ENCODE results near the gene PCDHB2.
"Not testable (repeated sequence)": the region's sequence is repeated elsewhere in the genome, so short reads cannot be mapped to it uniquely, and the experiment has no call there.

PCDHB2 gene

DNA sequence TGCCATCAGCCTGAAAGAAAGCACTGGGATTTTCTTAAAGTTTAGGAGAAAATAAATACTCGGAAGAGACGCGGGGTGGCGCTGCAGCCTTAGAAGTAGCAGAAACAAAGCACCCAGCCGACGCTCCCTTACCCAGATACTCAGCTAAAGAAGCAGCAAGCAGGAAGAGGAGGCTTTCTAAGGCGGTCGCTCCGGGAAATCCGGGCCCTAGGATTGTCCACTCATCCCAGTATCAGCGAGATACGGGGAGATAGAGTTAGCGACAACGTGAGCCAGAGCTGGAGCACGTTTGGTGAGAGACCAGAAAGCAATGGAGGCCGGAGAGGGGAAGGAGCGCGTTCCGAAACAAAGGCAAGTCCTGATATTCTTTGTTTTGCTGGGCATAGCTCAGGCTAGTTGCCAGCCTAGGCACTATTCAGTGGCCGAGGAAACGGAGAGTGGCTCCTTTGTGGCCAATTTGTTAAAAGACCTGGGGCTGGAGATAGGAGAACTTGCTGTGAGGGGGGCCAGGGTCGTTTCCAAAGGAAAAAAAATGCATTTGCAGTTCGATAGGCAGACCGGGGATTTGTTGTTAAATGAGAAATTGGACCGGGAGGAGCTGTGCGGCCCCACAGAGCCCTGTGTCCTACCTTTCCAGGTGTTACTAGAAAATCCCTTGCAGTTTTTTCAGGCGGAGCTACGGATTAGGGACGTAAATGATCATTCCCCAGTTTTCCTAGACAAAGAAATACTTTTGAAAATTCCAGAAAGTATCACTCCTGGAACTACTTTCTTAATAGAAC, at the start of gene PCDHB2:
TSS of gene PCDHB2 (plus strand) at position 135 of the 782 bp plus-strand sequence. CDS start at position 311, 176 bp downstream.
- DNase-seq: peak; percentile 71

DNA sequence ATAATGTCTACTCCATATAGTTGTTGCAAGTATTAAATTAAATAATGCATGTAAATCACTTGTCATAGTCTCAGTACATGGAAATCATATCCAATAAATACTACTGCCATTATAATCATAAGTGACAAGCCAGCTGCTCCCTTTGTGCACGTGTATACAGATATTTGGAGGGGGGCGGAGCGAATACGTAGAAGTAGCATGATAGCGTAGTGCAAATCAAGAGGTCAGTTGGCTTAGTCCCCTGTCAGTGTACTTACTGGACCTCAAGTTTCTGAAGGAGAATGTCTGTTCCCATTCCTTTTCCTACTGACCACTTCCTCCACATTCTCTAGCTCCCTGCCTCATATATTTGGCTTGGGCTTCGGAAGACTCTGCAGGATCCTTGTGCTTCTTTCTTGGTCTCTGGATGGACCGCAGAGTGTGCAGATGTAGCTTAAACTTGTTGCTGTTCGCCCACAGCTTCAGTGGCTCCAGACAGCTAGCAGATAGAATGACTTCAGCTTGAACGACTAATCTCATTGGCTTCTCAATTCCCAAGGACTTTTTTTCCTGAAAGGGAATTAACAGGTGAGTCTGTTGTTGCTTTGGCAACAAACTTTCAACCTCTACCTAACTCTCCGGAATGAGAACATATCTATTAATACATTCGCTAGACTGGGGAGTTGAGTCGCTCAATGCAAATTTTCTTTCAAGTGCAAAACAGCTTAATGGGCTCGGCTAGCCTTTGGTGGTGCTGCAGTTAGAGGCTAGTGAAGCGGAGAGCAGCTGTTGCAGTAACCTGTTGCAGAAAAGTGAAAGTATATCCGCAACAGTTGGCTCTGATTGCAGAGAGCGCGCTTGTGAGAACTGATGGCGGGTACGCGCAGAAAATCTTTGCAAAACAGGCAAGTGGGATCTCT, 43.5 kb upstream of the PCDHB2 start, which contains the start of gene PCDHB1:
TSS of gene PCDHB1 (plus strand) at position 753 of the 899 bp plus-strand sequence. CDS start at position 850, 97 bp downstream.
- no peak for DNase-seq

DNA sequence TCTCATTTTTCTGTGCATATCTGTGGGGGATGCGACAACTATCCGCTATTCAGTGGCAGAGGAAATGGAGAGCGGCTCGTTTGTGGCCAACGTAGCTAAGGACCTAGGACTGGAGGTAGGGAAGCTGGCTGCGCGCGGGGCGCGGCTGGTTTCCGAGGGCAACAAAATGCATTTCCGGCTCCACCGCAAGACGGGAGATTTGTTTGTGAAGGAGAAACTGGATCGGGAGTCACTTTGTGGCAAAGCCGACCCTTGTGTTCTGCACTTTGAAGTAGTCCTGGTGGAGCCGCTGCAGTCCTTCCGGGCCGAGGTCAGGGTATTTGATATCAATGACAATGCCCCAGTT, 42.9 kb upstream of the PCDHB2 start:
- DNase-seq: no peak

DNA sequence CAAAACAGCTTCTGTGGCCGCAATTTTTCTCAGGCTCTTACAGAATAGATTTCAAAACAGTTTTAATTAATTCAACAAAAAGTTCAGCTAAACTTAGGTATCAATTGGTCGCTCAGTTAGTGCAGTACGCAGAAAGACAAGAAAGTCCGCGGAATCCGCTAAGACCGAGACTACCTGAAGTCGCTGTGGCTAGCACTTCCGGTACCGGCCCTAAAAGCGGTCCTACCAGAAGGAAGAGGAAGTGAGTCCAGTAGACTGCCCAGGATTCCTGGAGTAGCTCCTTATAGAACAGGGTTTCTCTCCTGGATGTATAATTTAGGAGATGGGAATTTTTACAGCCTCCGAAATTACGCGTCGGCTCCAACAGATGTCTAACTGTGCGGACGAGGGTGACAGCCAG, 16.6 kb upstream of the PCDHB2 start:
- no peak for DNase-seq

DNA sequence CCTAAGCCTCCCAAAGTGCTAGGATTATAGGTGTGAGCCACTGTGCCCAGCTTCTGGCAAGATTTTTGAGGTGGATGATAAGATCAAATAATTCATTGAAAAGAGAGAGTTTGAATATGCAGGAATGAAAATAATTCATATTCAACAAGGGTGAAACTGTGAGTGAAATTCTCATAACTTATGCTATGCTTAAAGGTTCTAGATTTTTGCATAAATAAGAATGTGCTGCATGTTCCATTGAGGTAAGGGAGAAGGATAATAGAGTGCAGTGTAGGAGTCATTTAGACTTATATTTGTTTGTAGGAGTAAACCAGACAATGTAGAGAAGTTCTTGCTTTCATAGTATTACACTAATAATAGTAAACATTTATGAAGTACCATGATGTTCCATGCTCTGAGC, 12.2 kb upstream of the PCDHB2 start:
- DNase-seq: no peak

DNA sequence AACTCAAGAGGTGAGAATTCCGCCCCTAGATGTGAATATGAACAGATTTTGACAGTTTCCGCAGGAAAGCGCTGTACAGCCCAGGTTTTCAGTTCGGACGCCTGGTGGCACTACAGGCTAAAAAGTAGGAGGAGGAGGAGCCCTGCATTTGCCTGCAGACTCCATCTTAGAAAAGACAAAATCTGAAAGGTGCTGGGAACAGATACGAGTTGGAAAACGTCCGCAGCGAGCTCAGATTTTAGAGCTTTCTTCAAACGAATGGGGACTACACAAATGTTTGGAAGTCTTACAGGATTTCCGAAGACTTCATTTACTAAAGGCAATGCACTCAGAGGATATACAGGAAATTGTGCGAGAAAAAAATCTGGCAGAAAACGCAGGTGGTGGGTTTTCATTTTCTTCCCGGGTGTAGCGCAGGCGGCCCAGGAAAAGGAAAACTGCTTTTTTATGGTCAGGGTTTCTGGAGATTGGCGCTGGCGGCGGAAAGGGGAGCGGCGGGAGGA, 9.9 kb upstream of the PCDHB2 start:
- no peak for DNase-seq

DNA sequence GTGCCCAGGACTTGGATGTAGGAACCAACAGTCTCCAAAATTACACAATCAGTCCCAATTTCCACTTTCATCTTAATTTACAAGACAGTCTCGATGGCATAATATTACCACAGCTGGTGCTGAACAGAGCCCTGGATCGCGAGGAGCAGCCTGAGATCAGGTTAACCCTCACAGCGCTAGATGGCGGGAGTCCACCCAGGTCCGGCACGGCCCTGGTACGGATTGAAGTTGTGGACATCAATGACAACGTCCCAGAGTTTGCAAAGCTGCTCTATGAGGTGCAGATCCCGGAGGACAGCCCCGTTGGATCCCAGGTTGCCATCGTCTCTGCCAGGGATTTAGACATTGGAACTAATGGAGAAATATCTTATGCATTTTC, 837 bp downstream of the PCDHB2 start:
- no peak for DNase-seq

DNA sequence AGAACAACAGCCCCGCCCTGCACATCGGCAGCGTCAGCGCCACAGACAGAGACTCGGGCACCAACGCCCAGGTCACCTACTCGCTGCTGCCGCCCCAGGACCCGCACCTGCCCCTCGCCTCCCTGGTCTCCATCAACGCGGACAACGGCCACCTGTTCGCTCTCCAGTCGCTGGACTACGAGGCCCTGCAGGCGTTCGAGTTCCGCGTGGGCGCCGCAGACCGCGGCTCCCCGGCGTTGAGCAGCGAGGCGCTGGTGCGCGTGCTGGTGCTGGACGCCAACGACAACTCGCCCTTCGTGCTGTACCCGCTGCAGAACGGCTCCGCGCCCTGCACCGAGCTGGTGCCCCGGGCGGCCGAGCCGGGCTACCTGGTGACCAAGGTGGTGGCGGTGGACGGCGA, 1.8 kb downstream of the PCDHB2 start:
- DNase-seq: not testable (repeated sequence)

DNA sequence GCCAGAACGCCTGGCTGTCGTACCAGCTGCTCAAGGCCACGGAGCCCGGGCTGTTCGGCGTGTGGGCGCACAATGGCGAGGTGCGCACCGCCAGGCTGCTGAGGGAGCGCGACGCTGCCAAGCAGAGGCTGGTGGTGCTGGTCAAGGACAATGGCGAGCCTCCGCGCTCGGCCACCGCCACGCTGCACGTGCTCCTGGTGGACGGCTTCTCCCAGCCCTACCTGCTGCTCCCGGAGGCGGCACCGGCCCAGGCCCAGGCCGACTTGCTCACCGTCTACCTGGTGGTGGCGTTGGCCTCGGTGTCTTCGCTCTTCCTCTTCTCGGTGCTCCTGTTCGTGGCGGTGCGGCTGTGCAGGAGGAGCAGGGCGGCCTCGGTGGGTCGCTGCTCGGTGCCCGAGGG, 2.2 kb downstream of the PCDHB2 start:
- DNase-seq: not testable (repeated sequence)

DNA sequence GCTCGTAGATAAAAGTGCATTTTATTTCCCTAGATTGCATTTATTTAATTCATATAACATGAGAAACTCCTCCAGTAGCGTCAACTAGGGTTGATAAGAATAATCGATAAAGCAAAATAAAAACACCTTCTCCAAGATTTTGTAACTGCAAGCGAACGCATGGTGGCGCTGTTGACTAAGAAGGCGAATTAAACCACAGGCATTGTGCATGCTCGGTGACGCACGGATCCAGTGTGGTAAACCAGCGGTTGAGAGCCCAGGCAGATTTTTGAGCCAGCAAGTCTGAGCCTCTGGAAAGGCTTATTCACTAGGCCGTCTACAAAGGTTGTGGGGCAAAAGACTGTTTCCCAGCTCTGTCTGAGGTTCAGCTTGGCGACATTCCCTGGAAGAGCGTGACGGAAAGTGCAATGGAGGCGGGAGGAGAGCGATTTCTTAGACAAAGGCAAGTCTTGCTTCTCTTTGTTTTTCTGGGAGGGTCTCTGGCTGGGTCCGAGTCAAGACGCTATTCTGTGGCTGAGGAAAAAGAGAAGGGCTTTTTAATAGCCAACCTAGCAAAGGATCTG, 5.9 kb downstream of the PCDHB2 start, which contains the start of gene PCDHB3:
TSS of gene PCDHB3 (plus strand) at position 231 of the 563 bp plus-strand sequence. CDS start at position 408, 177 bp downstream.
- no peak for DNase-seq

DNA sequence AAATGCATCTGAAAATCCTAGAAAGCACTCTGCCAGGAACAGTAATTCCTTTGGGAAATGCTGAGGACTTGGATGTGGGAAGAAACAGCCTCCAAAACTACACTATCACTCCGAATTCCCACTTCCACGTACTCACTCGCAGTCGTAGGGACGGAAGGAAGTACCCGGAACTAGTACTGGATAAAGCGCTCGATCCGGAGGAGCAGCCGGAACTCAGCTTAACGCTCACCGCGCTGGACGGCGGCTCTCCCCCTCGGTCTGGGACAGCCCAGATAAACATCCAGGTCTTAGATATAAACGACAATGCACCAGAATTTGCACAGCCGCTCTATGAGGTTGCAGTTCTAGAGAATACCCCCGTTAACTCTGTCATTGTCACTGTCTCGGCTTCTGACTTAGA, 6.6 kb downstream of the PCDHB2 start:
- no peak for DNase-seq

DNA sequence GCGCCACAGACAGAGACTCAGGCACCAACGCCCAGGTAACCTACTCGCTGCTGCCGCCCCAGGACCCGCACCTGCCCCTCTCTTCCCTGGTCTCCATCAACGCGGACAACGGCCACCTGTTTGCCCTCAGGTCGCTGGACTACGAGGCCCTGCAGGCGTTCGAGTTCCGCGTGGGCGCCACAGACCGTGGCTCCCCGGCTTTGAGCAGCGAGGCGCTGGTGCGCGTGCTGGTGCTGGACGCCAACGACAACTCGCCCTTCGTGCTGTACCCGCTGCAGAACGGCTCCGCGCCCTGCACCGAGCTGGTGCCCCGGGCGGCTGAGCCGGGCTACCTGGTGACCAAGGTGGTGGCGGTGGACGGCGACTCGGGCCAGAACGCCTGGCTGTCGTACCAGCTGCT, 7.7 kb downstream of the PCDHB2 start:
- DNase-seq: not testable (repeated sequence)

DNA sequence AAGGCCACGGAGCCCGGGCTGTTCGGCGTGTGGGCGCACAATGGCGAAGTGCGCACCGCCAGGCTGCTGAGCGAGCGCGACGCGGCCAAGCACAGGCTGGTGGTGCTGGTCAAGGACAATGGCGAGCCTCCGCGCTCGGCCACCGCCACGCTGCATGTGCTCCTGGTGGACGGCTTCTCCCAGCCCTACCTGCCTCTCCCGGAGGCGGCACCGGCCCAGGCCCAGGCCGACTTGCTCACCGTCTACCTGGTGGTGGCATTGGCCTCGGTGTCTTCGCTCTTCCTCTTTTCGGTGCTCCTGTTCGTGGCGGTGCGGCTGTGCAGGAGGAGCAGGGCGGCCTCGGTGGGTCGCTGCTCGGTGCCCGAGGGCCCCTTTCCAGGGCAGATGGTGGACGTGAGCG, 8.1 kb downstream of the PCDHB2 start:
- not testable (repeated sequence) for DNase-seq

DNA sequence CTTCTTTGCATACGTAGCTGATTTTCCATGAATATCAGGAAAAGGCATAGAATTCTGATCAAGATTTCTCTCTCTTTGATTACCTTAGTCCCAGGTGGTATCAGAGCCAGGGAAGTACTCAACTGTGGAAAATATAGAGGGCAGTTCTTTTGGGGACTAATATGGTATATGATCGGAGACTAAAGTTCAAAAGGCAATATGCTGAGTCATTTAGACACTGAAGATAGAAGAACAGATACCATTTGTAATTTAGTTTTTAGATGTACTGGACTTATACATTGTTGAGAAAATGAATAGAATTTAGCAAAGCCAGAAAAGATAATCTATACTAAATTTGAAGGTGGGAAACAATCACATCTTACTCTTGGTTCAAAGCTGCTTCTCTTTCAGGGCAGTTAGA, 10.9 kb downstream of the PCDHB2 start:
- no peak for DNase-seq

DNA sequence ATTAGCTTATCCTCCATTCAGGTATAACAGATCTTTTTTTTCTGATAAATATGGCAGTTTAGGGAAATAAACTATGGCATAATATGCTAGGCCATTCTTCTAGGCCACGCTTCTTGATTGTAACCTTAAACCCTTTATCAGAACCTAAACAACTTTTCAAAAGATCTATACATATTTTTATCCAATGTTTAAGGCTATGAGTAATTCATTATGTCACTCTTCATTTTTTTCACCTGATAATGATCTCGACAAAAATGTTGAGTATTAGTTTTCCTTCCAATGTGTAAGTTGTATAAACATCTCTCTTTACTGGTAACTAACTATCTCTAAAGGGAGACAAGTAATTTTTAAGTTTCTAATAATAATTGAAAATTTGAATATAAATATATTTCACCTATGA, 24.8 kb downstream of the PCDHB2 start:
- no peak for DNase-seq

DNA sequence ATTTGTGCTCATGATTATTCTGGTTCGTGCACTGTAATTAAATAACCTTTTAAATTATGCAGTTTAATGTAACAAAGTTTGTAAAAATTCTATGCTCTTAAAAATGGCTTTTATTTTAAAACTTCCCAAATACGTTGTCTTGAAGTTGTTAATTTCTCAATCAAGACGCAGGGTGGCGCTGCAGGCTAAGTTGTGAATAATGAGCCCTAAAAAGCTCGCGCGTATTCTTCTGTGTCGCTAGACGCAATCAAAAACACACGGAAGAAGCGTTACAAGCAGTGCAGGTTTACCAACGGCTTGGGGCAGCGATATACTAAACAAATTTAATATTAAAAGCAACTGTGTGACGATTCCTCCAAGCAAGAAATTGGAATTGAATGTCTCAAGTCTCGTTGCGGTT, 27.1 kb downstream of the PCDHB2 start, which contains the start of gene PCDHB4:
TSS of gene PCDHB4 (plus strand) at position 256 of the 400 bp plus-strand sequence. CDS start 181 bp downstream, outside the sequence.
- no peak for DNase-seq

DNA sequence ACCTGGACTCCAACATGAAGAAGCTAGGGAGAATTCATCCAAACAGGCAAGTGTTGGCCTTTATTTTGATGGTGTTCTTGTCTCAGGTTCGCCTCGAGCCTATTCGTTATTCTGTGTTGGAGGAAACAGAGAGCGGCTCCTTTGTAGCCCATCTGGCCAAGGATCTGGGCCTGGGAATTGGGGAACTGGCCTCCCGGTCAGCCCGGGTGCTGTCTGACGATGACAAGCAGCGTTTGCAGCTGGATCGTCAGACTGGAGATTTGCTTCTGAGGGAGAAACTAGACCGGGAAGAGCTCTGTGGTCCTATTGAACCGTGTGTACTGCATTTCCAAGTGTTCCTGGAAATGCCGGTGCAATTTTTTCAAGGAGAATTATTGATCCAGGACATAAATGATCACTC, 27.6 kb downstream of the PCDHB2 start:
- no peak for DNase-seq

DNA sequence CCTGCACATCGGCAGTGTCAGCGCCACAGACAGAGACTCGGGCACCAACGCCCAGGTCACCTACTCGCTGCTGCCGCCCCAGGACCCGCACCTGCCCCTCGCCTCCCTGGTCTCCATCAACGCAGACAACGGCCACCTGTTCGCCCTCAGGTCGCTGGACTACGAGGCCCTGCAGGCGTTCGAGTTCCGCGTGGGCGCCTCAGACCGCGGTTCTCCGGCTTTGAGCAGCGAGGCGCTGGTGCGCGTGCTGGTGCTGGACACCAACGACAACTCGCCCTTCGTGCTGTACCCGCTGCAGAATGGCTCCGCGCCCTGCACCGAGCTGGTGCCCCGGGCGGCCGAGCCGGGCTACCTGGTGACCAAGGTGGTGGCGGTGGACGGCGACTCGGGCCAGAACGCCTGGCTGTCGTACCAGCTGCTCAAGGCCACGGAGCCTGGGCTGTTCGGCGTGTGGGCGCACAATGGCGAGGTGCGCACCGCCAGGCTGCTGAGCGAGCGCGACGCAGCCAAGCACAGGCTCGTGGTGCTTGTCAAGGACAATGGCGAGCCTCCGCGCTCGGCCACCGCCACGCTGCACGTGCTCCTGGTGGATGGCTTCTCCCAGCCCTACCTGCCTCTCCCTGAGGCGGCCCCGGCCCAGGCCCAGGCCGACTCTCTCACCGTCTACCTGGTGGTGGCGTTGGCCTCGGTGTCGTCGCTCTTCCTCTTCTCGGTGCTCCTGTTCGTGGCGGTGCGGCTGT, 29.2 kb downstream of the PCDHB2 start:
- DNase-seq: not testable (repeated sequence)

DNA sequence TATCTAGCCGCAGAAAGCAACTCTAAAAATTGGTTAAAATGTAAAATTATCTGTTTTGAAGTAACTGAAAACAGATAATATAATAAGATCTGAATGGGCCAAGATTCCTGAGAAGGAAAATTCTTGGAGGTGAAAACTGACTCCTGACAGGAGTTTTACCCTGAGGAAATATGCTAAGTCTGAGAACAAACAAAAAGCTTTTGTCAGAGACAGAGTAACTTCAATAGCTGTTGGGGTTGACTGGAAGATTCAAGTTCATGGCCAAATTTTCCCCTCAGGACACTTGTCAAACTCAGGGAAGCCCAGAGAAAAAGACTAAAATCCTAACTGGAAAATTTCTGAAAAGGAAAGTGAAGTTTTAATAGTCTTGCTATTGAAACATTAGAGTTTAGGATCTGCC, 32.9 kb downstream of the PCDHB2 start:
- no peak for DNase-seq

DNA sequence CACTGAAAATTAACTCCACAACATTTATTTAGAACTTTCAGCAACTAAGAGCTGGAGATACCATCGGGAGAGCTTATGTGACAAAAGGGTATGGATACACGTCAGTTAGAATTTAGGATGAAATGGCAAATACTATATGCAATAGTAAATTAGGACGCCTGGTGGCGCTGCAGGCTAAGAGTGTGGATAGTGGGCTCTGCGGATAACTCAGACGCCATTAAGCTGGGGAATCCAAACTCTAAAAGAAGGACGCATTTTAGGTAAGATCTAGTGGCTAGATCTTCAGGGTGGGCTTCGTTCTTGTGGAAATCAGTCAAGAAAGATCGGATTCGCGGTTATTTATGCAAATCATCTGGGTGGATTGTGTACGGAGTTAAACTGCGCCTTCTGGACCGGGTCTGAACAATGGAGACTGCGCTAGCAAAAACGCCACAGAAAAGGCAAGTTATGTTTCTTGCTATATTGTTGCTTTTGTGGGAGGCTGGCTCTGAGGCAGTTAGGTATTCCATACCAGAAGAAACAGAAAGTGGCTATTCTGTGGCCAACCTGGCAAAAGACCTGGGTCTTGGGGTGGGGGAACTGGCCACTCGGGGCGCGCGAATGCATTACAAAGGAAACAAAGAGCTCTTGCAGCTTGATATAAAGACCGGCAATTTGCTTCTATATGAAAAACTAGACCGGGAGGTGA, 40.8 kb downstream of the PCDHB2 start, which contains the start of gene PCDHB5:
TSS of gene PCDHB5 (plus strand) at position 177 of the 688 bp plus-strand sequence. CDS start at position 406, 229 bp downstream.
- DNase-seq: no peak

DNA sequence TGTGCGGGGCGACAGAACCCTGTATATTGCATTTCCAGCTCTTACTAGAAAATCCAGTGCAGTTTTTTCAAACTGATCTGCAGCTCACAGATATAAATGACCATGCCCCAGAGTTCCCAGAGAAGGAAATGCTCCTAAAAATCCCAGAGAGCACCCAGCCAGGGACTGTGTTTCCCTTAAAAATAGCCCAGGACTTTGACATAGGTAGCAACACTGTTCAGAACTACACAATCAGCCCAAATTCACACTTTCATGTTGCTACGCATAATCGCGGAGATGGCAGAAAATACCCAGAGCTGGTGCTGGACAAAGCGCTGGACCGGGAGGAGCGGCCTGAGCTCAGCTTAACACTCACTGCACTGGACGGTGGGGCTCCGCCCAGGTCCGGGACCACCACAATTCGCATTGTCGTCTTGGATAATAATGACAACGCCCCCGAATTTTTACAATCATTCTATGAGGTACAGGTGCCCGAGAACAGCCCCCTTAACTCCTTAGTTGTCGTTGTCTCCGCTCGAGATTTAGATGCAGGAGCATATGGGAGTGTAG, 41.4 kb downstream of the PCDHB2 start:
- no peak for DNase-seq
